ENCODE data around the gene NAV3.

GRCh38 chr12:78087363-78087675 lies 256.6 kb downstream of the NAV3 start:
- TF ChIP-seq EZH2phosphoT487 (IDR thresholded peaks at IDR 0.05; ENCODE audit: low read length) (no peak), CTCF (IDR thresholded peaks at IDR 0.05; ENCODE audit: low read length) (no peak), EZH2 (optimal IDR thresholded peaks at IDR 0.05; ENCODE audit: low read depth, low read length) (no peak)
